HG02943 (cell line): ENCODE results near the gene GINS2.

Source experiments
- ATAC-seq: cut with Tn5 transposase; IDR thresholded peaks from one replicate; pipeline ENCODE4 v1.9.1; 2021; ENCODE audit warnings: mild to moderate bottlenecking, low read depth, moderate library complexity; ENCODE audit not compliant: unreplicated experiment

GINS2 gene

DNA sequence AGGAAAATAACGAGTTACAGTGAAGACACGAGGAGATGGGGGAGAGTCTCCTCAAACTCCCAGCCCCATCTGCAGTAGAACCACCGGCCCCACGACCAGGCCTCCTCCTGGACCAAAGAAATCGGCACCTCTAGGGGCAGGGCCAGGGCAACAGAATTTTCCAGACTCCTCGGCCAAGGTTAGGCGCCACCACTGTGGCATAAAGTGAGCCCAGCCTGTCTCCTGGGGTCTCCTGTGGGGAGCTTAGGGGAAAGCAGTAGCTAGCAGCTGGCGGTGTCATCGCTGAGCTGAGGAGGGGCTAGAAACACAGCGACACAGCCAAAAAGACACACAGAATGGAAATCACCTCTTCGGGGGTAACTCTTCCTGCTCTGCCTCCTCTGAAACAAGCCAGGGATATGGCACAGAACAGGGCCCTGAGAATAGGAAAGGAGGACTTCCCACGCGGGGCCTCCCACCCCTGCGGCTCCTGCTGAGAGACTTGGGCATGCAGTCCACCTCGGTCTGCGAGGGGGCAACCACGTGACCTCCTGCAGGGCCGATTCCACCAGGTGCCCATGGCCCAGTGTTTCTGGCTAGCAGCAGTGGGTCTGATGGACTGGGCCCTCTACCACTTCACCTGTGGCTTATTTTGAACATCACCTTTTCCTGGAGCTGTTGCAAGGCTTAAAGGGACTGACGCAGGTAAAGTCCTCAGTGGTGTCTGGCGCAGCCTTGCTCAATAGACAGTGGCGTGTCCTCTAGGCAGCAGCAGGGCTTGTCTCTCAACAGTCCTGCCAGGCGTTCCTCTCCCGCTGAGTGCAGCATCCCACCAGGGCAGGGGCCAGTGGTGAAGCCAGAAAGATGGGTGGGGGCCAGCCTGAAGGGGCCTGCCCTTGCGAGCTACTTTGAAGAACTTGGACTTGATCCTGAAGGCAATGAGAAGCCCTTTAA is 6.7 kb upstream of the GINS2 start:
- ATAC-seq = no peak

DNA sequence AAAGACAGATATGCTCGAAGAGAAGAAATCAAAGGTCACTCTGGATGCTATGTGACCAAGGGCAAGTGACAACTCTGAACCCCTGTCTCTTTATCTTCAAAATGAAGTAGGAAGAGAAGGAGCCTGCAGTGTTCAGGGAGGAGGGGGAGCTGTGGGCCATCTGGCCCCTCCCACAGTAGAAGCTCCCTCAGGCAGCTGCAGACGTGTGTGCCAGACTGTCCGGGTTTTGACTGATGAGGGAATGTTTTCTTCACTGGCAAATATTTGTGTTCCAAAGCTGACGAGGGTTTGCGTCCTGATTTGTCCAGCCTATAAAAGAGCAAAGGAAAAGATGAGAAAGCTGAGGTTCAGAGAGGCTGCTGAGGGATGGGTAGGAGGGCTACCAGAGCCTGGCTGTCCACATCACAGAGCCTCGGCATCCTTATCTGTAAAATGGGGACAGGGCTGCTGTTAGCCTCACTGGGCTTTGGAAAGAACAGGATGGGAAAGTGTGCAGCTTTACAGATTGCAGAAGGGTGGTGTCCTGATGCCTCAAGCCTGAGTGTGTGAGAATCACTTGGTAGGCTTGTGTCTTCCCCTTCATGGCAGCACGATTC is 1.8 kb upstream of the GINS2 start:
- ATAC-seq = no peak

DNA sequence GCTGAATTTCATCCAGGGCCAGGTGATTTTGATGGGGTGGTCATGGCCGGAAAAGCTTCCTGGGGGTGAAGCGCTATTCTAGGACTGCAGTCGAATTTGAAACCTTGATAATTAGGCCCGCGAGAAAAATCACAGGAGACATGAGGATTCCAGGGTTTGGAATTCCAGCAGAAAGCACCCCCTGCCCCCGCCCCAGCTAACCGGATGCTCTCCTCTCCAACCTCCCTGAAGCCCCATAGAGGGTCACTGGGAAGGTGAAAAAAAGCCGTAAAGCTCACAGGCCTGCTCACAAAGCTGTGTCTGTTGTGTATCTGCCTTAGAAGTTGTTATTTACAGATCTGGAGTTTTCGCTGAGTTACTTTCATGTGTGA is 1.2 kb upstream of the GINS2 start:
- ATAC-seq = no peak

DNA sequence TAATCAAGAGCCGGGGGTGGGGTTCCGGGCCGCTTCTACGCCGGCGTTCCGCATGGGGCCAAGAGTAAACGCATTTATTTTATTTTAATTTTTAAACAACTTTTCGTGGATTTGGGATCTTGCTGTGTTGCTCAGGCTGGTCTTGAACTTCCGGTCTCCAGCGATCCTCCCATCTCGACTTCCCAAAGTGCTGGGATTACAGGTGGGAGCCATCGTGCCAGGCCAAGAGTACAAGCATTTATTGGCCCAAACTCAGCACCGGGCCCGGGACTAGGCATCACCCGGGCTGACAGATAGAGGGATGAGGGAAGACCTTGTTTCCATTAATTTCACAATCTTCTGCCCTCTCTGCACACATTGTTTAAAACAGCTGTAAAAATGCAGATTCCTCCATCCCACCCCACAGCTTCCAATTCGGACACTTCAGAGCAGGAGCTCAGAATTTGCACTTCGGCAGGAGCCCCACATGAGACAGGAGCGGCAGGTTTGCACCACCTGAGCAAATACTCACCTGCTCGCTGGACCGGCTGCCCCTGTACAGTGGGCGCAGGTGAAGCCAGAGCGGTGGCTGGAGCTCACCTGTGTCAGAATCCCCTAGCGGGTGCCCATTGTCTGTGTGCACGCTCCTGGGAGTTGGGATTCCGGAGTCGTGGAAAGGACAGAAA is 663 bp upstream of the GINS2 start:
- no peak for ATAC-seq

DNA sequence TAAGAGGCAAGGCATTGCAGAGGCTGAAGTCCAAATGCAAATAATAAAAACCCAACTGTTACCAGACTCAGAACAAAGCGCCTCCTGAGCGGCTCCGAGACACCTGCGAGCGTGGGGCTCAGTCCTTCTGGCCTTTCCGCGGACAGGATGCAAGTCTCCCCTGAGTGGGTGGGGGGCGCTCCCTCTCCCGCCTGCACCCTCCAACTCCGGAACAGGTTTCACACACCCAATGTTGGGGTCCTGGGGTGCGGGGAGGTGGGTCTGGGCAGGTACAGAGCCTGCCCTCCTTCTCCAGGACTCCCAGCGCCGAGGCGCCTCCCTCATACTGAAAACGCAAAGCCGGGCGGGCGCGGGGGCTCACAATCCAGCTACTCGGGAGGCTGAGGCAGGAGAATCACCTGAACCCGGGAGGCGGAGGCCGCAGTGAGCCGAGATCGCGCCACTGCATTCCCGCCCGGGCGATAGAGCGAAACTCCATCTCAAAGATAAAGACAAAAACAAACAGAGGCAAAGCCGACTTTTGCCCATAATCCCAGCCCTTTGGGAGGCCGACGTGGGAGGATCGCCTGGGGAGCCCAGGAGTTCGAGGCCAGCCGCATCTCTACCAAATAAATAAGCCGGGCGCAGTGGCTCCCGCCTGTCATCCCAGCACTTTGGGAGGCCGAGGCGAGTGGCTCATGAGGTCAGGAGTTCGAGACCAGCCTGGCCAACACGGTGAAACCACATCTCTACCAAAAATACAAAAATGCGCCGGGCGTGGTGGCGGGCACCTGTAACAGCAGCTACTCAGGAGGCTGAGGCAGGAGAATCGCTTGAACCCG is 893 bp downstream of the GINS2 start:
- no peak for ATAC-seq

DNA sequence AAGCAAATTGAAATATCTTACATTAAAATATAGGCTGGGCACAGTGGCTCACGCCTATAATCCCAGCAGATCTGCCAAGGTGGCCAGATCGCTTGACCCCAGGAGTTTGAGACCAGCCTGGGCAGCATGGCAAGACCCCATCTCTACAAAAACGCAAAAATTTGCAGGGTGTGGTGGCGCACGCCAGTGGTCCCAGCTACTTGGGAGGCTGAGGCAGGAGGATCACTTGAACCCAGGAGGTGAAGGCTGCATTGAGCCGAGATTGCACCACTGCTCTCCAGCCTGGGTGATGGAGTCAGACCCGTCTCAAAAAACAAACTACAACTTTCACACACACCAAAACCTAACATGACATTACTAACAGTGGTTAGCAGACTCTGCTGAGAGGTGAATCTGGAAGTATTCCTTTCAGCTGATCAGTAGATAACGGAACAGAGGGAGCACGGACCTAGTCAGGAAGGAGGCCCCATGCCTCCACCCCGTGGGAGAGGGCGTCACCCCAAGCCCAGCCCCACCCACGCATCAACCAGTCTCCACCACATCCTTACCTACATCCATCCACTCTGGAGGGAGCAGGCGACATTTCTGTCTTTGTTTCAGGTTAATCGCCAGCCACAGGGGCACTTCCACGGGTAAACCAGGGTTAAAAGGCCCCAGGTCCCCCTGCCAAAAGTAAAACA is 1.7 kb downstream of the GINS2 start:
- ATAC-seq = no peak

DNA sequence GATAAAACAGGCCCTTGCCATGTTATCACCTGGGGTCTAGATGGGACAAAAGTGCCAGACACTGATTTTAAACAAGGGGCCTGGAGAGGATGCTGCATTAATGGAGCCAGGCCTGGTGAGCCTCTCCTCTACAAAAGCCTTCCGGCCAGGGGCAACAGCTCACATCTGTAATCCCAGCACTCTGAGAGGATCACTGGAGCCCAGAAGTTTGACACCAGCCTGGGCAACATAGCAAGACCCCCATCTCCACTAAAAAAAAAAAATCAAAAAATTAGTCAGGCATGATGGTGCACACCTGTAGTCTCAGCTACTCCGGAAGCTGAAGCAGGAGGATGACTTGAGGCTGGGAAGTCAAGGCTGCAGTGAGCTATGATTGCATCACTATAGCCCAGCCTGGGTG is 3.5 kb downstream of the GINS2 start:
- no peak for ATAC-seq

DNA sequence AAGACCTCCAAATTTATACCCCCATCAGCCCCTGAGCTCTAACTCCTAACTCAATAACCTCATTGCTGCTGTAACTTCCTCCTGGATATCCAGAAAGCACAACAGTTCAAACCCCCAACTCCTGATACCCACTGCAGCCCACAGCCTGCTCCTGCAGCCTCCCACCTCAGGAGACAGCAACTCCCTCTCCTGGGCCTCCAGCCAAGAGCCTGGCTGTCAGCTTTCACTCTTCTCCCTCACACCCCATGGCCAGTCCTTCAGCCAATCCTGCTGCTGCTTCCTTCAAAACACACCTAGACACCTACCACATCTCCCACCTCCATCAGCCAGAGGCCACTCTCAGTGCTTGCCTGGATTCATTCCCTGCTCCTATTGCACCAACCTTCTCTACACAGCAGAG is 5.4 kb downstream of the GINS2 start:
- no peak for ATAC-seq

DNA sequence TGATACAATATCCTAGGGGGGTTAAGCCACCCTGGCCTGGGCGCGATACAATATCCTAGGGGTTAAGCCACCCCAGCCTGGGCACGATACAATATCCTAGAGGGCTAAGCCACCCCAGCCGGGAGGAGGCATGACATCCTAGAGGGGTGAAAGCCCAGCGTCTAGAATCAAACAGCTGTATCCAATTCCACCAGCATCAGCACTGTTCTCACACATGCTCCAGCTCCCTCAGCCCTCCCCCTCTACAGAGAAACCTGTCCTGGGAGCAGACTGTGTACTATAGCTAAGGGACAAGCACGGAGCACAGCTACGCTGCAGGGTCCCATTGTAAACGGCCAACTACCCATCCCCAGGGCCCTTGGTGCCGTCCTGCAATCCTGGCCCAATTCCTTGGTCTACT is 6.2 kb downstream of the GINS2 start:
- ATAC-seq = no peak

DNA sequence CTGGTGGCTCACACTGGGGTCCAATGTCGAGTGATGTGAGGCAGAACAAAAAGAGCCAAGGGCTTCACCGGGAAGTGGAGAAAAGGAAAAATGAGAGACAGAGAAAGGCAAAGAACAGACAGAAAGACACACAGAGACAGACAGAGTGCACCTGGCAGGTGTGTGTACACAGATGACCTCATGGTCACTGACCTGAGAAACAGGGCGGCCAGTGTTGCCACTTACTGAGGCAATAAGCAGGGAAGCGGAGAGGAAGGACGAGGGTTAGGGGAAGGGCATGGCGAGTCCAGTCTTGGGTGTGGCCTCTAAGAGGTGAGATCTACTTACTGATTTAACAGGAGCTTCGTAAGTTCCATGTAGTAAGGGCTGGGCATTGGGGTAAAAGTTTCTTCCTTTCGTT is 7.5 kb downstream of the GINS2 start:
- ATAC-seq = no peak

DNA sequence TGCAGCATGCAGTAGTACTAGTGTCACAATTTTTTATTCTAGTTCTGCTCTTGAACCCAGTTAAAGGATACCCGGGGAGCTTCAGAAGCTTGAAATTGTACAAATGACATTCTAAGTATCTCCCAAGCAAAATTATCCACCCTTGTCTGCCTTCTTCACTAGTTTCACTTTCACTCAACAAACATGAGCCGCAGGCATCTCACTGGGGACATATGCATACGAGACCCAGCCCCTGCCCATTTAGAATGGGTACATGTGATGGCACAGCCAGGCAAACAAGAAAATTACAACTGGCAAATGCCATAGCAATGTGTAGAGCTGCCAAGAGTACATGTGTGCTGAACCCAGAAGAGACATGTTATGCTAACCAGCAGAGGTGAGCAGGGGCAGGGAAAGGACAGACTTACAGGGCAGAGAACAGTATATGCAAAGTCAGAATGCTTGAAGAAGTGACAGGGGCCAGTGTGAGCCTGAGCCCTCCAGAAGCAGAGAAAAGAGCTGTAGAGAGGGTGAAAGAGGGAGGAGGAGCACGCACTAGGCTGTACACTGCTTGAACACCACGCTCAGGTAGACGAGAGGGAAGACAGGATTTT is 8.3 kb downstream of the GINS2 start:
- ATAC-seq = no peak

DNA sequence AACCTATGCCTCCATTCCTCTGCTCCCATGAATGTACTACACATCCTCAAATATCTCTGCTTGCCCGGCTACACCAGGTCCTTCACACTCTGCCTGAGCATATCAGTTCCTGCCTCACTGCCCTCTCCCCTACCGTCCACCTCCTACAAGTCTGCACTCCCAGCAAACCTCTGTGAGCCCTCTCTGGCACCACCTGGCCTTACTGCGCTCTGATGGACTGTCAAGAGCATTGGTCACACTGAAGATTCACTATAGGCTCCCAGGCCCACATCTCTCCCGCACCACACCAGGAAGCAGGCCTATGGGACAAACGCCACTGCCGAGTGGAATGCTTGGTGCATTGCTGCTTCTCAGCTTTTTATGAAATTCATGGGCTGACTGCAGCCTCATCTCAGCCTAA is 8.9 kb downstream of the GINS2 start:
- no peak for ATAC-seq

DNA sequence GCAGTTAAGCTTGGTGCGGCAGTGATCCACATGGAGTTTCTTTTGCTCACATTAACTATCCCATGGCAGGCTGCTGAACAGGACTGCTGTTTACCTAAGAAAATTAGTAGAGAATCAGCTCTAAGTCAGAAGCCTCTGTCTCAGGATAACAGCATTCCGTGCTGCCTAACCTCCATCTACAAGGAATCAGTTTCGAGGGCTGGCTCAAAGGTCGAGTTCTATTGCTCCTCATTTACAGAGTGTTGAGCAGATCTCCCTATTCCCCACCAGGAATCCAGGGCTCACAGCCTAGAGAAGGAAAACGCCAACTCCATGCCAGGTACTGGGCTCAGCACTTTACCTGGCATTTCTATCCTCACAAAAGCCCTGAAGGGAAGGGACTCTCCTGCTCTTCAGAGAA is 9.9 kb downstream of the GINS2 start:
- no peak for ATAC-seq

DNA sequence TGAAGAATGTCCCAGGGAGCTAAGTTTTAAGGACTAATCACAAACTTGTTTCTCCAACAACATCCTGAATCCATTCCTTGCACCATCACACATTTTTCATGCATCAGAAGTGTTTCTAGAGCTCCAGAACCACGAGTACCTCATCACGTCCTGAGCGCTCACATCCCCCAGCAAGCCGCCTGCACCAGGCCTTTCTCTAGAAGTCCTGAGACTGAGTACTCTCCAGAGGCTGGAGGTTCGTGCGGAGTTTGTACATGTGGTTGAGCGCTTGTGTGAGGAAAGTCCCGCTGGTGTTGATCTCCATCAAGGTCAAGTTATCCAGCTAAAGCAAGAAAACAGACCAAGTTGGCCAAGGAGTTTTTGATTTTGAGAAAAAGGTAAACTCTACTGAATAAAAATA is 10.7 kb downstream of the GINS2 start:
- no peak for ATAC-seq

DNA sequence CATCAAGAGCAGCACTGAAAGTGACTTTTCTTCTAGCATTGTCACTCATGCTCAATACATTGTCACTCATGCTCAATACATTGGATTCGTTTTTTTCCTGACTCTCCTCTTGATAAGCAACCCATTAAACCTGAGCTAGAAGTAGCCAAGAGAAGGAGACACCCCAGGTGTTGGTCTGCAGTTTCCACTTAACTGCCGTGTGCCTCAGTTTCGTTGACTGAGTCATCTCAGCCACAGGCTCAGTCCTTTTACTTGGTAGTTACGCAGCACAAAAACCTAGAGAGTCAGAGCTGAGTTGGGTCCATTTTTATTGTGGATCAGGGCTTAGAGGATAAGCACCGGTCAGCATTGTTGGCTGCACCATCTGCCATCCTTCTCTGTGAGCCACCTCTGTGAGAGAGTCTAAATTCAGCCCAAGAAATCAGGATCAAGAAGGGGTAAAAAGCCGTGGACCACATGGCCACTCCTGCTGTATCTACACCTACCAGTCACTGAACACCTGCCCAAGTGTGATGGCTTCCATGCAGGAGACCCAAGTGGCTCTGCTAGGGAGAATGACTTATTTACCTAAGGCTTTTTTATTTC is 11.3 kb downstream of the GINS2 start:
- ATAC-seq = no peak

DNA sequence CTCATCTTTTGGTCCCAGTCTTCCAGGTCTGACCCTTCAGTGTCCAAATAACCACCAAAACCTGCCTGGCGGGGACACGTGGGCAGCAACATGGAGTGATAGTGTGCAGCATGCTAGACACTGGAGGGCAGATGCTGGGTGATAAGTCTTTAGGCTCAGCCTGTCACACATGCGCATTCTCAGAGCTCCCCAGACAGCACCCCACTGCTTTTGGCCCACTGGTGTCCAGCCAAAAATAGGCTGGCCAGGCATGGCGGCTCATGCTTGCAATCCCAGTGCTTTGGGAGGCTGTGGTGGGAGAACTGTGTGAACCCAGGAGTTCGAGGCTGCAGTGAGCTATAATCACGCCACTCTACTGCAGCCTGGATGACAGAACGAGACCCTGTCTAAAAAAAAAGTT is 12.3 kb downstream of the GINS2 start:
- no peak for ATAC-seq

DNA sequence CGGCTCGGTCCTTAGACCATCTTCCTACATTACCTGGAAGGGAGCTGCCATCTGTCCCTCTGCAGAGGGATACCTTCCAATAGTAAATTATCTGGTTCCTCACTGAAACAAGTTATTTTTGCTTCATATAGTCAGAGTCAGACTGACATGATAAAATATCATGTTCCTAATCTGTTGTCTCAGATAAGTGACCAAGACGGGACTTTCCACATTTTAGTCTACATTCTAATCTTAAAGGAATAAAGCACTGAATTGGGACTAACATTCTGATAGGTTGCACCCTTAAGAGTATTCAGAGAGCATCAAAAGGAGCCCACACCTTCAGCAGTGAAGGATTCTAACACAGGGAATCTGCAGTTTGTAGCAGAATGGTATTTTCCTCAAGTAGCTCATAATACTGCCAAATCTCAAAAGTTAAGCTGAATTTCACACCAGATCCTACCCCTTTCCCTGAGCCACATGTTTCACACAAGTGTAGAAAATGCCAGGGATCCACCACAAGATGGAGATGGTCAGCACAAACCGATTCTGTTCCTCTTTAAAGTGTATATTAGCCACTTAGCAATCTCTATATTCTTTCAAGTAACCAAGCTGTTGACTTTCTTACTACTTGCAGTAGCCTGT is 13.4 kb downstream of the GINS2 start:
- no peak for ATAC-seq

DNA sequence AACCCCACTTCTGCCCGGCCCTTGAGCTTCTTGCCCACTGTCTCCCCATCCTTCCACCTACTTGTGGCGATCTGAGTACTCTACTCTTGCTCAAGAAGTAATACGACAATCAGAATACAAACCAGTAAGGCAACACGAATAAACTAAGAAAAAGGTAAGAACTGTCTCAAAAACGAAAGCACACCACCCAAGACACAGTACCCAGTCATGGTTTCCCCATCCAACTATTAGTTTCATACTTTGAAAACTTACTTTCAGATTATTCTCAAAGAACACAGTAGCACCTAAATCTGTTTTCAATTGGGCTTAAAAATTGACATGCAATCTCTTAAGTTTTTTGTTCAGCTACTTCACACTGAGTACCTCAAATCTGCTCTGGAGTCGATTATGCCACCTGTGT is 13.9 kb downstream of the GINS2 start:
- ATAC-seq = no peak

DNA sequence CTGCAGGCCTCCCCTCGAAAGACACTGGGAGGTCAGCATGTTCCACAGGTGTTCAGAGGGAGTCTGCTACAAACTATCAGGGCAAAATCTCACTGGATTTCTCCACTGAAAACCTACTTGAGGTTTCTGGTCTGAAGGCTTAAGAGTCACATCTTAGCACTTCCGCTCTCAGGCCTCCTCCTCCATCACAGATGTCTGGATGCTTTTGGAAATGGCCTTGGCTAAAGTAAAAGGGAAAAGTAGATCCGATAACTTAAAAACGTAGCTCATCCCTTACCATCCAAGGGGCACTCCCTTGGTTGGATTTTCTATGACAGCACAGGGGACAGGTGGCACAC is 14.4 kb downstream of the GINS2 start:
- no peak for ATAC-seq
